Right lobe of liver (tissue), 6 donors: ENCODE results near the gene ZNF592. TPM values are rescaled to one million over a fixed set of nuclear protein-coding genes. Genes with fewer than 3 reads are reported as not detected.

Experiments
- ATAC-seq, 4 donors: fragments of 200-7000 bp; cut with Tn5 transposase; one replicate each; pipeline ENCODE4 v1.9.1; 2020; ENCODE audit warnings: mild to moderate bottlenecking in 4 of 4, moderate library complexity in 4 of 4
- DNase-seq, 3 donors: peaks; one replicate each; pipeline ENCODE4 v3.0.0-alpha.2; 2020
- H3K27ac ChIP-seq, 3 donors: fragments of 200-600 bp; one replicate each; pipeline ENCODE4 v1.8.0; 2022
- H3K27me3 ChIP-seq, 2 donors: fragments of 200-600 bp; one replicate each; pipeline ENCODE4 v1.8.0; 2022
- H3K36me3 ChIP-seq, 4 donors: fragments of 200-600 bp; sonication (generic) in 1 of 4; one replicate each; pipeline versions ENCODE4 v1.5.1 to v1.8.0; 2017 to 2022; ENCODE audit warnings: control low read depth in 1 of 4
- H3K4me1 ChIP-seq, 4 donors: fragments of 200-600 bp; sonication (generic) in 1 of 4; one replicate each; pipeline versions ENCODE4 v1.5.1 to v1.8.0; 2017 to 2022; ENCODE audit warnings: control low read depth in 1 of 4
- H3K4me3 ChIP-seq, 3 donors: fragments of 200-600 bp; one replicate each; pipeline ENCODE4 v1.8.0; 2022
- H3K9me3 ChIP-seq, 4 donors: fragments of 200-600 bp; sonication (generic) in 1 of 4; one replicate each; pipeline versions ENCODE4 v1.5.1 to v1.8.0; 2017 to 2022; ENCODE audit warnings: control low read depth in 1 of 4
- CTCF ChIP-seq, 4 donors: fragments of 200-600 bp in 3 of 4; fragments of 450-650 bp in 1 of 4; IDR thresholded peaks; one replicate each; pipeline versions ENCODE4 v1.5.1 to v1.8.0; 2016 to 2022; ENCODE audit warnings: antibody characterized with exemption in 4 of 4, mild to moderate bottlenecking in 2 of 4
- POLR2A ChIP-seq: fragments of 450-650 bp; IDR thresholded peaks from one replicate; pipeline ENCODE4 v1.6.1; 2017; ENCODE audit warnings: antibody characterized with exemption, mild to moderate bottlenecking
- WGBS: methylation state at CpG from one replicate; pipeline ENCODE4 v1.1.6; 2018; ENCODE audit warnings: low coverage, low lambda C conversion rate; ENCODE audit not compliant: insufficient coverage; ENCODE audit errors: missing lambda C conversion rate; 5-methylcytosine and 5-hydroxymethylcytosine counted together
- intact Hi-C, 2 donors: fragments of 100-400 bp; cut with DNase I; formaldehyde crosslinking; loops; one replicate each; pipeline versions ENCODE4 v1.11.2 to v1.14.1; 2022
- total RNA-seq, 6 experiments: library from RNA; depleted of rRNA in 2 of 6; stranded (reverse); fragments of >200 nt in 2 of 6; fragmentation: NEBNext Ultra II Directional in 3 of 6; extraction: Animal tissue kit (Norgen Biotek cat#: 25700) in 3 of 6; gene quantifications; one replicate each; pipeline versions ENCODE4 v1.1.0 to v1.2.4, GENCODE V29; 2016 to 2023
- donor health status: DM: no; HTN: yes; CAD: no.
- donor health status: DM: no; HTN: no; CAD: no.
- donor health status: DM: no; HTN: no; CAD: no.
- donor health status: DM: no; HTN: yes; CAD: no.
- donor health status: DM: no; HTN: yes; CAD: no.

Gene ZNF592
- total RNA-seq, 6 experiments from 2014 or later, result 10.8 to 13.2 (median 12.1) TPM

DNA sequence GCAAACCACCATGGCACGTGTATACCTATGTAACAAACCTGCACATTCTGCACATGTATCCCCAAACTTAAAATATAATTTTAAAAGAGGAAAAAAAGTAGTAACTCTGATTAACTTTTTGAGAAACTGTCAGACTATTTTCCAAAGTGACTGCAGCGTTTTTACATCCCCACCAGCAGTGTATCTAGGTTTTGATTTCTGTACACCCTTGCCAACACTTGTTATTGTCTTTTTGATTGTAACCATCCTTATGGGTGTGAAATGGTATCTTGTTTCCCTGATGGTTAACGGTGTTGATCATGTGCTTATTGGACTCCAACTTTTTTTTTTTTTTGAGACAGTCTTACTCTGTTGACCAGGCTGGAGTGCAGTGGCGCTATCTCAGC, 45.8 kb downstream of the ZNF592 start:
- Histone ChIP-seq H3K36me3 (peaks cover 0 to 67% (median 12%) of the 10 kb centered on the region in 4 donors), H3K4me1 (peaks cover 0 to 7% (median 2%) of the 10 kb centered on the region in 4 donors), H3K4me3 (no peak overlapping the region), H3K9me3 (no peaks in the 10 kb centered on the region), H3K27me3 (no peaks in the 10 kb centered on the region), H3K27ac (no peak overlapping the region)
- intact Hi-C loops, result no loop called here
- ATAC-seq (no peak), DNase-seq (no peak)
- 100% methylated on average over 4 of the region's 4 CpGs for WGBS
- TF ChIP-seq CTCF (IDR thresholded peaks at IDR 0.05), result no peak
- TF ChIP-seq POLR2A, result no peak

DNA sequence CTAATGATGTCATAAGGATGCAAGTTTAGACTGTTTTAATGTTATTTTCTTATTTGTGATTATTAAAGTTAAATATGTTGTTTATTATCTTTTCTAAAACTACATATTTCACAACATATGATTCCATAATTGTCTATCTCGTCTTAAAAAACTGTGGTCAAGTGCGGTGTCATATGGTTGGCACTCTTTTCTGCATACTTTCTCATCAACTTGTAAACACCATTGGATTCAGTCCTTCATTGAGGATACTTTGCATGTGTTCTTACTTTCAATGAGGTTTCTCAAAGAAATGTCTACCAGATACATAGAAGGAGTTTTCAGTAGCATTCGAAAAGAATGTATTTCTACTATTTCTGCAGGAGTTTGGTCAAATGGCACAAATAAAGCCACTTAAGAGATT, 46.8 kb downstream of the ZNF592 start:
- TF ChIP-seq POLR2A, result no peak
- TF ChIP-seq CTCF (IDR thresholded peaks at IDR 0.05), result no peak
- H3K36me3 ChIP-seq, result peaks cover 0 to 76% (median 17%) of the 10 kb centered on the region in 4 donors
- ATAC-seq, result no peak
- H3K27me3 ChIP-seq, result no peaks in the 10 kb centered on the region
- 94% methylated on average over 3 of the region's 3 CpGs for WGBS
- no peak overlapping the region for H3K27ac ChIP-seq
- H3K4me1 ChIP-seq, result peaks cover 0 to 18% (median 7%) of the 10 kb centered on the region in 4 donors
- no peak for DNase-seq
- H3K9me3 ChIP-seq, result no peaks in the 10 kb centered on the region
- H3K4me3 ChIP-seq, result no peak overlapping the region
- intact Hi-C loops, result no loop called here

DNA sequence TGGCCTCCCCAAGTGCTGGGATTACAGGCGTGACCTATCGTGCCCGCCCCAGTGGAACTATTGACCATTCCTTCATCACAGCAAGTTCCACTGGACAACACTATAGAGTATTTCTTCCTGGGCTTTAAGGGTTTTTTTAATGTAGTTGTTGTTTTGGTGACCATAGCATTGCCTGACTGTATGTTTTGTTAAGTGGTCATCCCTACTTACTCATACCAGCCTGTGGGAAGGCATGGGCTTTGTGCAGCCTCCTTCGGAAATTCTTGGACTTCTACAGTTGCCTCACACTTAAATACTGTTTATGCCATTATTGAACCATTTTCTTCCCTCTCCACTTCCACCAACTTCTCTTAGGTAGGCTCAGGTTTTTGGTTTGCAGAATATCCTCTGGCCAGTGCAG, 48.8 kb downstream of the ZNF592 start:
- H3K27me3 ChIP-seq, result no peaks in the 10 kb centered on the region
- no peak for TF ChIP-seq CTCF (IDR thresholded peaks at IDR 0.05)
- no peak for TF ChIP-seq POLR2A
- H3K4me3 ChIP-seq, result no peak overlapping the region
- DNase-seq, result no peak
- H3K36me3 ChIP-seq, result peaks cover 0 to 75% (median 21%) of the 10 kb centered on the region in 4 donors
- ATAC-seq, result no peak
- intact Hi-C loops, result no loop called here
- peaks cover 0 to 32% (median 14%) of the 10 kb centered on the region in 4 donors for H3K4me1 ChIP-seq
- WGBS, result 88% methylated on average over 4 of the region's 4 CpGs
- H3K27ac ChIP-seq, result no peak overlapping the region
- no peaks in the 10 kb centered on the region for H3K9me3 ChIP-seq

GRCh38 chr15:84797801-84798200, 49.4 kb downstream of the ZNF592 start:
- H3K36me3 ChIP-seq, result peaks cover 0 to 72% (median 24%) of the 10 kb centered on the region in 4 donors
- no peak overlapping the region for H3K27ac ChIP-seq
- H3K9me3 ChIP-seq, result no peaks in the 10 kb centered on the region
- no peak for TF ChIP-seq POLR2A
- no peak for DNase-seq
- intact Hi-C loops, result no loop called here
- H3K4me3 ChIP-seq, result no peak overlapping the region
- H3K4me1 ChIP-seq, result peaks cover 0 to 32% (median 14%) of the 10 kb centered on the region in 4 donors
- no peak for ATAC-seq
- no peaks in the 10 kb centered on the region for H3K27me3 ChIP-seq
- no CpG with 5 or more reads among the region's 3 CpGs for WGBS

GRCh38 chr15:84798436-84798946, 50.1 kb downstream of the ZNF592 start:
- peaks cover 0 to 68% (median 24%) of the 10 kb centered on the region in 4 donors for H3K36me3 ChIP-seq
- 89% methylated on average over 10 of the region's 21 CpGs for WGBS
- no peaks in the 10 kb centered on the region for H3K9me3 ChIP-seq
- no peaks in the 10 kb centered on the region for H3K27me3 ChIP-seq
- peak overlapping the region; percentile 85 to 99 (median 97) for H3K27ac ChIP-seq
- peaks cover 0 to 32% (median 14%) of the 10 kb centered on the region in 4 donors for H3K4me1 ChIP-seq
- ATAC-seq (no peak), DNase-seq (no peak)
- H3K4me3 ChIP-seq, result no peak overlapping the region
- intact Hi-C loops, result no loop called here
- TF ChIP-seq POLR2A, result no peak
- TF ChIP-seq CTCF (IDR thresholded peaks at IDR 0.05), result no peak
